ENCODE data around the gene ITPA.
"Not testable (repeated sequence)": the region's sequence is repeated elsewhere in the genome, so short reads cannot be mapped to it uniquely, and the experiment has no call there.

ITPA gene

DNA sequence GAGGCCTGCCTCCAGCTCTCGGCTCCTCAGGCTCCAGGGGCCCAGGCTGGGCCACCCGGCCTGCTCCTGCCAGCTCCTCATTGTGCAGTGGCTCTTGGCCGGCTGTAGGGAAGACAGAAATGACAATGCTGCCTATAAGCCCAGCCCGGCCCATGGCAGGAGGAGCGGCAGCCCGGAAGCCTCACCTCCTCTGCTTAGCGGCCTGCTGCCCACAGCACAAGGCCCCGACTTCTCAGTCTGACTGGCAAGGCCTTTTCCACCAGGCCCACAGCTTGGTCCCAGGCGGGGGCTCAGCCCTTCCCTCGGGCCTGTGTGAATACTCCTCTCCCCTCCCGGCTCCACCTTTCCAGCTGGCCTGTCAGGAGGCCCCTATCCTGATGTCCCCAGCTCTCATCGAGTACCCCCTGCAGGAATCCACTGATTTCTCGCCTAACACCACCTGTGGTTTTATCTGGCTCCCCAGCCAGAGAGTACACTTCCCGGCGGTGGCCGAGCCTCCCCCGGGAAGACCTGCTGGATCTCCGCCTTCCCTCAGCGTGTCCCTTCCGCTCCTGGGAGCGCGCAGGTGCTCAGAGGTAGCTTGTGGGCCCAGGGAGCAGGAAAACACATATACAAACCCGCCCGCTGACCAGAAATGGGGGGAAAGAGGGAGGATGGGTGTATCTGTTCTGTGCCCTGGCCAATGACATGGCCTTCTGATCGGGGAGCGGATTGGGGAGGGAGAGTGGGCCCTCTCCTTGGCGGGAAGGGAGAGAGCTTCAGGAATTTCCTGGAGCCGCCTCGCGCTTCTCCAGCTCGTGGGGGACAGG is 5.8 kb upstream of the ITPA start:
- DNase-seq = peak; percentile 51

DNA sequence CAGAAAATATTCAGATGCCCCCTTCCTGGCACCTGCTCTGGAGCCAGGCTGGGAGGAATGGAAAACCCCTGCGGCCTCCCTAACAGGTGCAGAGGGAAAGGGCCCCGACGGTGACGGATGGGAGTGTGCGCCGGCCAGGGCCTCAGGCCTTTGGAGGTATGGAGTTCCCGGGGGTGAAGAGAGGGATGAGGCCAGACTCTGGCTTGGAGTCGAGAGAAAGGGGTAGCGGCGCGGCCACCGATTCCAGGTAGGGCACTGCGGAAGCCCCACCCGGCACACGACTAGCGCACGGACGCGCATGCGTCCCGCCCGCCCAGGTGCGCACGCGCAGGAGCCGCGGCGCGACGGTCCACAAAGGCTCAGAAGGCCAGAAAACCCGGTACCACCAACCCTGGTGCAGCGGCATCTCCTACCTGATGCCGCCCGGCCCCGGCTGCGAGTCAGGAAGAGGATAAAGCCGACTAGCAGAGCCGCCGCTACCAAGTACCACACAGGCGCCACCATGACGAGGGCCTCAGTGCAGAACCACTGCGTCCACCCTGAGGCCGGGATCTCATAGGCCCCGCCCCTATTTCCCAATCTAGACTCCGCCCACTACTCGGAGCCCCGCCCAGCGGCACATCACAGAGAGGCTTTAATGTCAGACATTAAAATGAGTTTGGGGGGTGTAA is 5.0 kb upstream of the ITPA start, which contains the start of gene DDRGK1:
TSS of gene DDRGK1 (minus strand) at position 559 of the 671 bp plus-strand sequence. CDS start at position 504, 55 bp downstream.
- peak; percentile 83 for DNase-seq

DNA sequence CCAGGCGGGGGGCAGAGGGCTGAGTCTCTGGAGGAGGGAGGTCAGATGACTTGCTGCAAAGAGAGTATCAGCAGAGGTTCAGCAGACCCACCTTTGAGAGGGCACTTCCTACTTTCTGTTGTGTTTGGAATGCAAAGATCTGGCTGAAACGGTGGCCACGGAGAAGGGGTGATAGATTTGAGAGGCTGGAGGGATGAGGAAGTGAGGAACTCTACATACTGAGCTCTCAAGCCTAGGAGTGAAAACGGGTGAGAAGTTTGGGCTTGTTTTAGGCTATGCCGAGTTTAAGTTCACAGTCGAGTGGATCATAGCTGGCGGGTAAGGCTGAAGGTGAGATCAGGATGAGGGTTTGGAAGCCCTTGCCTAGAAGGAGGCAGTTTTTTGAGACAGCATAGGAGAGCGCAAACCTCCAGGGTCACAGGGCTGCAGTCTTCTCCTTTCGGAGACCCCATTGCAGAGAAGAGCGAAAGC is 477 bp upstream of the ITPA start:
- no peak for DNase-seq

DNA sequence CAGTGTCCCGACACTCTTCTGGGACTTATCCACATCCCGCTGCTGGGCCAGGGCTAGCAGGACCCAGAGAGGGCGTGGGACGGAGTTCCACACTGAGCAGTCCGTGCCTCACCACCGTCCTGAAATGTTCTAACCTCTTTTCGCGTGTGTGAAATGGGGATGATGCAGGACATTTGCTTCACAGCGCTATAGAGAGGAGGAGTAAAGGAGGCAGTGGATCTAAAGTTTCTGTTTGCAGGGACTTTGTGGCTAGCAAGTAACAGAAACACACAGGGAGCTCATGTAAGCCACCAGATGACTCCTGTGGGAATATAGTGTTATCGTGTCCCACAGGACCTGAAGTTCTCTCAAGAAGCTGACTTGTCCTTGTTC is 634 bp downstream of the ITPA start:
- DNase-seq = no peak

DNA sequence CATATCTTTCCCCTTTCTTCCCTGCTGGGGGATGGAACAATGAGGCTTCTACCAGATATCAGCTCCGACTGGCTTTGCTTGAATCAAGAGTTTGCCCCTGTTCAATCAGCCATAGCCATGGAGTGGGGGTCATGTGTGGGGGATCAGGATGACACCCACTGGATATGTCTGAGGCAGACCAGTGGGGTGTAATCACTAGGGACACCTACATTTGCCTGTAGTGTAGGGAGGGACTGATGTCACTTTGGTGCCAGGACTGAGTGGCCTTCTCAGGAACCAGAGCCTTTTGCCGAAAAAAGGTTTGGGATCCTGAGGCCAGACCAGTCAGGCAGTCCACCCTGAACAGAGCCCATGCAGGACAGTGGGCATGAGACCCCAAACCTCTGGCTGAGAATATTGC is 1.0 kb downstream of the ITPA start:
- DNase-seq = no peak

DNA sequence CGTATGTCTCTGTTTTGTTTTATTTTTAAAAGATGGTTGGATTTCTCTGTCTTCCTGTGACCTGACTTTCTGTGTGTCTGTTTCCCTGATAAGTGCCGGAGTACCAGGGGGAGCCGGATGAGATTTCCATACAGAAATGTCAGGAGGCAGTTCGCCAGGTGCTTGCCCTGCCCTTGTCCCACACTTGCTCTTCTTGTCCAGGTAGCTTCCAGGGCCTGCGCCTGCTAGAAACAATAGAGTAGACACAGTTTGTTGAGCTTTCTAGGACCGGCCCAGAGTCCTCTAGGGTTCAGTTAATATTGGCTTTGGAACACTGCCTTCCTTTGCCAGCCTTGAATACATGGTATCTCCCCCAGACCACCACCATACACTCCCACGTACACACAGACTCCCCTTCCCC is 3.9 kb downstream of the ITPA start:
- DNase-seq = no peak

DNA sequence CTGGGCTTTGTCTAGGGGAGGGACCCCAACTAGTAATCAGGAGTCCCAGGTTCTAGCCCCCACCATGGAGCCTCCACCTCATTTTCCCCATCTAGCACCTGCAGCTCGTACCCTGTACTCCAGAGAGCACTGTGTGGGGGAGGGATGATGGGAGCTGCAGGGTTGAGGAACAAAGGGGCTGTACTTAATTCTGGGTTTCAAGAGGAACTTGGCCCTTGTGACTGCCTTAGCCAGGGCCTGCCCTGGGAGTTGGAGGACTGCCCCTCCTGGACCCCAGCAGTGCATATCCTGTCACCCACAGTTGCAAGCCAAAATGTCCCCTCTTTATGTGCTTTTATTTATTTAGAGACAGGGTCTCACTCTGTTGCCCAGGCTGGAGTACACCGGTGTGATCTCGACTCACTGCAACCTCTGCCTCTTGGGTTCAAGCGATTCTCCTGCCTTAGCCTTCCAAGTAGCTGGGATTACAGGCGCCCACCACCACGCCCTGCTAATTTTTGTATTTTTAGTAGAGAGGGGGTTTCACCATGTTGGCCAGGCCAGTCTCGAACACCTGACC is 6.1 kb downstream of the ITPA start:
- DNase-seq = not testable (repeated sequence)

DNA sequence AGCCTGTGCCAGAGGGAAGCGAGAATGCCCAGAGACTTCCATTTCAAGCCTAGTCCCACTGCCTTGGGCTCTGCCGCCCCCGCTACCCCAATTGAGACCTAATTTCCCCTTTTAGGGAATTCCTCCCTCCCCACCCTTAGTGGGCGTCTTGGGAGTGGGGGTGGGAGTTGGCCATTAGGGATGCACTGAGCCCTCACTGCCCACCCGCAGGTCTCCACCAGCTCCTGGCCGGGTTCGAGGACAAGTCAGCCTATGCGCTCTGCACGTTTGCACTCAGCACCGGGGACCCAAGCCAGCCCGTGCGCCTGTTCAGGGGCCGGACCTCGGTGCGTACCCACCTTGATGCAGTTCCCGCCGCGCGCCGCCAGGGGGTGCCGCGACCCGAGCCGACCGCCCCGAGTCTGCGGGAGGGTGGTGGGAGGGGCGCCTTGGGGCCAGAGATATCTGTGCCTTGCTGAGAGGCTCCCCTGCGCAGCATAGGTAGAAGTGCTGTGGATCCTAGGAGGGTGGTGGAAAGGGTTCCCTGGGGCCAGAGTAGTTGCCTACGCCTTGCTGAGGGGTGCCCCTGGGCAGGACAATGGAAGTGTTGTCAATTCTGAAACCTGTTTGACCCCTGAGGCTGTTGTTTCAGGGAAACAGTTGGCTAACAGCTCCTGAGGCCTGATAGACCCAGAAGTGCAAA is 9.2 kb downstream of the ITPA start:
- DNase-seq = peak; percentile 42

DNA sequence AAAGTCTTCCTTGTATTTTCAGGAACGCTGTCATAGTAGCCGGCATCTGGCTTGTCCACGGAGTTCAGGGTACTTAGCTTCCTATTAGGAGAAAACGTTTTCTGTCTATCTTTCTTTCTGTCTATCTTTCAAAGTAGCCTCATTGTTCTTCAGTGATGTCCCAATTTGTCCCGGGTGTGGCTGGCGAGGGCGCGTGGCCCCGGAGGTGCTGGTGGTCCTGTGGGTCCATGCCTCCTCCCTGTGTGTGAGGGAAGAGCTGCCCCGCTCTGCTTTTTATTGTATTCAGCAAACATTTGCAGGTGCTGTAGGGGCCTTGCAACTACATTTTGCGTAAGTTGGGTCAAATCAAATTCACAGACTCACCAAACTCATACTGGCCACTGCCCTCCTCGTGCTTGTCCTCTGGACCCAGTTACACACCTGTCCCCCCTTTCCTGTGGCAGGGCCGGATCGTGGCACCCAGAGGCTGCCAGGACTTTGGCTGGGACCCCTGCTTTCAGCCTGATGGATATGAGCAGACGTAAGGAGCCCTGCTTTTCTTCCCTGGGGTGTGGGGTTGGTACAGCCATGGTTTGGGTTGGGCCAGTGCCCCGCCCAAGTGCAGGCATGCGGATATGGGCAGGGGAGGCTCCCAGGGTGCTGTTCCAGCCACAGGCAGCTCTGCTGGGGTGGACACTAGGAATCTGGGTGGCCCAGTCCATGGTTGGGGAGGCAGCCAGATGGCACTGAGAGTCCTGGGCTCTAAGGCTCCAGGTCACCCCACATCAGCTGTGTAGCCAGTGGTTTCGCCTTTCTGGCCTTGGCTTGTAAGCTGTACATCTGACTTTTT is 12.3 kb downstream of the ITPA start:
- DNase-seq = peak; percentile 14

DNA sequence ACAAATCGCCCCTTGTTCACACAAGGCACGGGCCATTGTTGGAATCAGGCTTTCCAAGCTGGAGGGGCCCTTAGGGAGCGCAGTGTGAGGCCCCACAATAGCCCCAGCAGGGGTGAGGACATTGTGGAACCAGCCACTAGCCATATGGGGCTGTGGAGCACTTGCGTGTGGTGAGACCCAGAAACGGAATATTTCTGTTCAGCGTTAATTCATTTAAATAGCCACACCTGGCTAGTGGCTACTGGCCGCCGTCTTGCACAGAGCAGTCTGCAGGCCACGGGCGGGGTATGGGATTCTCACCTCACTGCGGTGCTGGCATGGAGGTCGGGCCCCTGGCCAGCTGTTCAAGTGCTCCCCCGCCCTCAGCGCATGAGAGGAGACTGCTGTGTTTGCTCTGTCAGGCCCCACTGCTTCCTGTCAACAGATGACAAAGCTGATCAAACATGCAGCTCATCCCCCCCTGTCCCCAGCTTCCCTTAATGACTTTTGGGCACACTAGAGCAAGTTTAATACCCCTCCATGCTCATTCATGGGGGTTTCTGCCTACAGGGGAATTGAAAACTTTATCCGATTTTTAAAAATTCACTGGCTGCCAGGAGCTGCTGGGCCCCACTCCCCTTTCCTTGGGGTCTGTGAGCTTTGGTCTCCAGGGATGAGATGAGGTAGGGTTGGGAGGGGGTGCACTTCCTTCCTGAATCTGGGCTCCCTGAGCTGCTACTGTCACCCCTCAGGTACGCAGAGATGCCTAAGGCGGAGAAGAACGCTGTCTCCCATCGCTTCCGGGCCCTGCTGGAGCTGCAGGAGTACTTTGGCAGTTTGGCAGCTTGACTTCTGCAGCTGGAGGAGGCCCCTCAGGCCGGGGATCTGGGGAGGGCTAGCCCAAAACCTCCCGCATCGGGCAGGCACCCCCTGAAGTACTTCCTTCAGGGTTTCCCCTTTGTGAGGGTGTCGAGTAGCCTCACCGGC is 13.6 kb downstream of the ITPA start:
- DNase-seq = peak; percentile 97

DNA sequence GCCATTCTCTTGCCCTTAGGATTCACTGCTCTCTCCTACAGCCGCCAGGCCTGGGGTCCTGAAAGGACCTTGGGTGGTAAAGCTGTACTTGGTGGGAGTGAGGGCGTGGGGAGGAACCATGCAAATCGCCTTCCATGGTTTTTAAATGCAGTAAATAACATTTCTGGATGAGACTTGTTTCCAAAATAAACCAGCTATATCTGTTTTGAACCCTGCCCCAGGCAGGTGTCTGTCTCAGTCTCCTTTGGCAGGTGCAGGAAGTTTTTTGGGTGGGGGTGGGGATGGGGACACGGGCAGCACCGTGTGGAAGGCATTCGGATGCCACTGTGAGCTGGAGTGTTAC is 14.3 kb downstream of the ITPA start:
- no peak for DNase-seq

DNA sequence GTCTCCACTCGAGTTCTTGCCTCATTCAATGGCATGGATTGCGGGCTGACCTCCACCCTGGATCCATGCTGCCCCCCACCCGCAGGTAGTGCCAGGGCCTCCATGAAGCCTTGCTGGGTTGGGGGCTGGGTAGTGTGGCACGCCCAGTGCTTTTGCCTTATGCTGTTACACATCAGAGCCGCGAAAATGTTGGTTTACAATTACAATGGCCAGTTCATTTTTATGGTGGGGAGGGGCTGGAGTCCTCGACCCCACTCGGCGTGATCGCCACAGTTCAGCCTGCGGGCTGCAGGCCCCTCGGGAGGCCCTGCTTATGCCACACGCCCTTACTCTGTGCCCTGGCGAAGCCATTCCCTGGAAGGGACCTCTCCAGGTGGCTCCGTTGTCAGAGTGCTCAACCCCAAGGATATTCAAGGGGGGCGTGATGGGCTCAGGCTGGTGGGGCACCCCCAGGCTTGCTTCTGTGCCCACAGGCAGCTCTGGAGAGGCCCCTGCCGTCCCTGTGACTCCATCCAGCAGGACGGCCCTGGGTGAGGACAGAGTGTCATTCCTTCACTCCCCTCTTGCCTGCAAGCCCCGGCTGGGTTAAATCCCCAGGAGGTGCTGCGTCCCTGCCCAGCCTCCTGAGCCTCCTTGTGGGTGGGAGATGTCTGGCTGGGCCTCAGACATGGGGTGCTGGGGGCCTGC is 14.8 kb downstream of the ITPA start:
- no peak for DNase-seq

DNA sequence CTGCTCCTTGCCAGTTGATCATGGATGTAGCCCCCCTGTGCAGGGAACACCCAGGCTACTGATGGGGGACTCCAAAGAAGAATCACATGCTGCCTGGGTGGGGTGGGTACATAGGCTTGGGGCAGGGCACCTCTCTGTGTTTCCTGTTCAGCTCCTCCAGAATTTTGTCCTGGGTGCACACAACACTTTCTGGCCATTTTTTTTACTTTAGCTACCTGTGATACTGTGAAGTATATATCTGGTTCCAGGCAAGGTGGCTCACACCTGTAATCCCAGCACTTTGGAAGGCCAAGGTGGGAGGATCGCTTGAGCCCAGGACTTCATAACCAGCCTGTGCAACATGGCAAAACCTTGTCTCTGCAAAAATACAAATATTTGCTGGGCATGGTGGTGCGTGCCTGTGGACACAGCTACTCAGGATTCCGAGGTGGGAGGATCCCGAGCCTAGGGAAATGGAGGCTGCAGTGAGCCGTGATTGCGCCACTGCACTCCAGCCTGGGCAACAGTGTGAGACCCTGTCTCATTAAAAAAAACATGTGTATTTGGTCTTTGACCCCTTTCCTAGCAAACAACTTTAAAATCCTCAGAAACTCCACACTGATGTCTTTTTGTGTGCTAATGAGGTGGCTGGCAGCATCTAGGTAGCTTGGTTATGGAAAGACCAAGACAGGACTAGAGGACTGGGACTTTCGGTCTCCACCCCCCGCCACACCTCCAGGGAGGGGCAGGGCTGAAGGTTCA is 15.6 kb downstream of the ITPA start:
- DNase-seq = no peak

DNA sequence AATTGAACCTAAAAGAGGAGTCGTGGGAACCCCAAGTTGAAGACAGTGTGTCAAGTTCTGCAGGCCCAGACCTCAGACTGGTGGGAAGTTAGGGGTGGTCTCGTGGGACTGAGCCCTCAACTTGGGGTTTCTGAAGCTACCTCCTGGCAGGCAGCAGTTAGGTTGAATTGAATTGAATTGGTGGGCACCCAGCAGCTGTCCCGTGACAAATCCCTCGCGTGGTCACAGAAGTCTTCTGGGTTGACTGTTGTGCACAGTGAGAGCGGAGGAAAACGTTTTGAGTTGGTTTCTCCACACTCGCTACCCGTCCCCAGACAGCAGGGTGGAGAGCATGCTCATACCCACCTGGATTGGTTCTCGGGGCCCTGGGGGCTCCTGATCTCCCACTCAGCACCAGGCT is 16.8 kb downstream of the ITPA start:
- DNase-seq = no peak

DNA sequence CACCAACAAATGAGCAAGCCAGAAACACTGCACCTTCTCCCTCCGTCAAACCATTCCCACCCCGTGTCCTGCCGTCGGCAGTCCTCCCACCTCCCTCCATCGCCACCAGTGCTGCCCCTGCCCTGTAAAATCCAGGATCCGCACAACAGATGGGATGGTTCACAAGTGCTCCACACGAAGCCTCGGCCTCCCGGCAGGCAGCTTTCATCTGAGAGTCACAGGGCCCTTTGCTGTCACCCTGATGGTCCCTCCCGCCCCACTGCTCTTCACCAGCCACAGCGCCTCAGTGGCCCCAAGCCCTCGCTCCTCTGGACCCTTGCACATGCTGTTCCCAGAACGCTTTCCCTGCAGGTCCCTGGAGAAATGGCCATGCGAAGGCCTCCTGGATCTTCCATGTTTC is 17.6 kb downstream of the ITPA start:
- DNase-seq = no peak

DNA sequence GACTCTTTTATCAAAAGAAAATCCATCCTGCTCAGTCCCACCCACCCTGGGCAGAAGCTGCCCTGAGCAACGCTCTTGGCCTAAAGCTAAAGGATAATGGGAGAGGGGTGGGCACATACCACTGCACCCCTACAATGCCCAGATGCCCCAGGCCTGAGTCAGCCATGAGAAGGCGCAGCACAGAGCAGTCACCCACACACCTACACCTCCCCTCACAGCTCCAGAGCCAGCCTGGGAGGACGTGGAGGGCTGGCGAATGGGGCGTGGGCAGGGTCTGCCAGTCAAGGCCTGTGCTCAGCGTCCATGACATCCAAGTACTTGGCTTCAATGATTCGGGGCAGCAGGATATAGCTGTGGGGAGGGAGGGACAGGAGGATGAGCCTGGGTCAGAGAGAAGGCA is 18.2 kb downstream of the ITPA start:
- DNase-seq = no peak

DNA sequence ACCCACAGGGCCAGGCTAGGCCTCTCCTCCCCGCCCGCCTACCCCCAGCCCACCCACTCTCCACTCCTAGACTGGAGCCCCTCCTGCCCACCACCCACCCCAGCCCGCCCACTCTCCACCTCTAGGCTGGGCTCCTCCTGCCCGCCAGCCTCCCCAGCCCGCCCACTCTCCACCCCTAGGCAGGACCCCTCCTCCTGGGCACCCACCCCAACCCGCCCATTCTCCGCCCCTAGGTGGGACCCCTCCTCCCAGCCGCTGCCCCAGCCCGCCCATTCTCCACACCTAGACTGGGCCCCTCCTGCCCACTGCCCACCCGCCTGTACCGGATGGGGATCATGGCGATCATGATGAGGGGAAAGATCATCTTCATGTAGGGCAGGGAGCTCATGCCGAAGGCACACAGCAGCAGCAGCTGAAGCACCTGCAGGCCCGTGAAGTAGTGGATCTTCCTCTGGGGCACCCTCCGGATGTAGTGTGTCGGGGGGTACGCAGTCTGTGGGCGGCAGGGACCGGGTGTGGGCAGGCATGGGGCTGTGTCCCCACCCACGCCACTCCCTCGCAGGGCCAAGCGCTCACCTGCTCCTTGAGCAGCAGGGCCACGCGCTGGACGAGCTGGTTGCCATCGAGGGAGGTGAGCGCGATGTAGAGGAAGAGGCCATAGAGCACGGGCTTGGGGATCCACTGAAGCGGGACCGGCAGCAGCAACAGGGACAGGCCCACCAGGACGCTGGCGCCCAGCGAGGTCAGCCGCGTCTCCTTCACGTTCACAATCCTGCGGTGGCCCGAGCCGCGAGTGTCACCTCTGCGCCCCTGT is 18.8 kb downstream of the ITPA start:
- no peak for DNase-seq

DNA sequence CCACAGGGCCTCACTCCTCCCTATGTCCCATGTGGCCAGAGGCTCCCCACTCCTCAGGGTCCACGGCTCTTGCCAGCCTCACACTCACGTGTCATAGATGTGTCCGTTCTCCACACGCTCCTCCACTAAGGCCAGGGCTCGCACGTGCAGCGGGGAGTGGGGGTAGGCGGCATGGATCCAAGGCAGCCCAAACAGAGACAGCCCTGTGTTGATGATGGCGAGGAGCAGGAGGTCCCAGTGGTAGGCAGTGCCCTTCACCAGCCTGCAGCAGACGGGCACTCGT is 19.4 kb downstream of the ITPA start:
- no peak for DNase-seq

DNA sequence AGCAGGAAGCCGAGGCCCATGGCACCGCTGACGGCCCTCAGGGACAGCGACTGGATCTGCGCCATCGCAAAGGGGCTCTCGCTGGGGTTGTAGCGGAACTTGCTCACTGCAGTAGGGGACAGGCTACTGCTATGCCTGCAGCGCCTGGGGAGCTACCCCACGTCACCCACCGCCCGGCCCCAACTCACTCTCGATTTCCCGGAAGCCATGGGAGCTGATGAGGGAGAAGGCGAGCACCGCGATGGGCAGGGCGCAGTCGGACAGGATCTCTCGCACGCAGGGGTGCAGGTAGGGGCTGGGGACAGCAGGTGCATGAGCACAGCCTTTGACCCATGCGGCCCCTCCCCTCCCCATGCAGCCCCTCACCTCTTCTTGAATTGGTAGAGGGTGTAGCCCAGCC is 19.9 kb downstream of the ITPA start:
- DNase-seq = no peak
